Right renal cortex interstitium (tissue), 3 donors: ENCODE measurements around the gene PCSK4. TPM values are rescaled to one million over a fixed set of nuclear protein-coding genes. Genes with fewer than 3 reads are reported as not detected.
A peak's percentile ranks its signal among the peaks of the same experiment; 100 is the strongest.
"Not testable (repeated sequence)": the region's sequence is repeated elsewhere in the genome, so short reads cannot be mapped to it uniquely, and the experiment has no call there.

Experiments used
- DNase-seq, 3 donors: peaks; one replicate each; pipeline ENCODE4 v3.0.0-alpha.2; 2013; ENCODE audit warnings: low read depth in 3 of 3, low spot score in 2 of 3
- polyA plus RNA-seq, 3 donors: library from polyadenylated mRNA; unstranded; fragments of 120-200 nt; gene quantifications; one replicate each; pipeline ENCODE4 v1.2.1, GENCODE V29; 2013; ENCODE audit not compliant: insufficient read length in 3 of 3

PCSK4 gene
- polyA plus RNA-seq, 3 donors = 2.7 to 4.4 (median 3.3) TPM

- no peak for DNase-seq
Observed at GRCh38 chr19:1522838-1523237, 32.7 kb upstream of the PCSK4 start.

- no peak for DNase-seq
Observed at GRCh38 chr19:1522061-1522460, 31.9 kb upstream of the PCSK4 start.

- DNase-seq = no peak
Observed at GRCh38 chr19:1521636-1522035, 31.5 kb upstream of the PCSK4 start.

- no peak for DNase-seq
Observed at GRCh38 chr19:1520203-1520780, 30.1 kb upstream of the PCSK4 start.

- not testable (repeated sequence) for DNase-seq
Observed at GRCh38 chr19:1519802-1520201, 29.7 kb upstream of the PCSK4 start.

GRCh38 chr19:1518471-1518870 lies 28.3 kb upstream of the PCSK4 start:
- DNase-seq = no peak

GRCh38 chr19:1516395-1516753 lies 26.2 kb upstream of the PCSK4 start:
- no peak for DNase-seq

GRCh38 chr19:1514986-1515721 lies 25.0 kb upstream of the PCSK4 start:
- DNase-seq = no peak

- DNase-seq = no peak
Observed at GRCh38 chr19:1514295-1514661, 24.1 kb upstream of the PCSK4 start.

GRCh38 chr19:1513499-1514294 lies 23.5 kb upstream of the PCSK4 start:
- no peak for DNase-seq

- no peak for DNase-seq
Observed at GRCh38 chr19:1512671-1513498, 22.7 kb upstream of the PCSK4 start, which contains the start of gene ADAMTSL5. Gene ADAMTSL5, minus strand, starts transcription at chr19:1513019. Its CDS starts 2,076 bp downstream, at chr19:1510943.

GRCh38 chr19:1511318-1512317 lies 21.5 kb upstream of the PCSK4 start:
- no peak for DNase-seq

GRCh38 chr19:1510807-1511206 lies 20.7 kb upstream of the PCSK4 start:
- DNase-seq = no peak

- no peak for DNase-seq
Observed at GRCh38 chr19:1510442-1510806, 20.3 kb upstream of the PCSK4 start.

GRCh38 chr19:1509602-1510441 lies 19.7 kb upstream of the PCSK4 start:
- DNase-seq = no peak

- no peak for DNase-seq
Observed at GRCh38 chr19:1508507-1508856, 18.3 kb upstream of the PCSK4 start.

- peak; percentile 88 to 91 (median 91) for DNase-seq
Observed at GRCh38 chr19:1507763-1508506, 17.8 kb upstream of the PCSK4 start.

- DNase-seq = no peak
Observed at GRCh38 chr19:1507192-1507660, 17.1 kb upstream of the PCSK4 start.
